ENCODE measurements around the gene MICU1.

DNA sequence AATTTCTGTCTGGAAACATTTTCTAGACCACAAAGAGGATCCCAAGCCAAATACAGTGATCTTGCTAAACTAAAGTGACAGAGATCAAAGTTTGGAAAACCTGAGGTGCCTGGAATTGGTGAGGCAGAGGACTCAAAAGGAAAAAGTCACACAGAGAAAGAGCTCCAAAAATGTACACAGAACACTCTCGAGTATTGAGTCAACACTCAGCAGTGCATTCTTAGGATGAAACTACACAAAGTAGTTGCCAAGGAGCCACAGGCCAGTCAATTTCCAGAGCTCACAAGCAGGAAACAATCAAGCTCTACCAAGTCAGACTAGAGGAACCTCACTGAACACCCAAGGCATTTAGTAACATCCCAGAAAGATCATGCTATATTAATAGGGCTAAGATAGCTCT, 61.3 kb downstream of the MICU1 start:
- TF ChIP-seq, protein P1, sequence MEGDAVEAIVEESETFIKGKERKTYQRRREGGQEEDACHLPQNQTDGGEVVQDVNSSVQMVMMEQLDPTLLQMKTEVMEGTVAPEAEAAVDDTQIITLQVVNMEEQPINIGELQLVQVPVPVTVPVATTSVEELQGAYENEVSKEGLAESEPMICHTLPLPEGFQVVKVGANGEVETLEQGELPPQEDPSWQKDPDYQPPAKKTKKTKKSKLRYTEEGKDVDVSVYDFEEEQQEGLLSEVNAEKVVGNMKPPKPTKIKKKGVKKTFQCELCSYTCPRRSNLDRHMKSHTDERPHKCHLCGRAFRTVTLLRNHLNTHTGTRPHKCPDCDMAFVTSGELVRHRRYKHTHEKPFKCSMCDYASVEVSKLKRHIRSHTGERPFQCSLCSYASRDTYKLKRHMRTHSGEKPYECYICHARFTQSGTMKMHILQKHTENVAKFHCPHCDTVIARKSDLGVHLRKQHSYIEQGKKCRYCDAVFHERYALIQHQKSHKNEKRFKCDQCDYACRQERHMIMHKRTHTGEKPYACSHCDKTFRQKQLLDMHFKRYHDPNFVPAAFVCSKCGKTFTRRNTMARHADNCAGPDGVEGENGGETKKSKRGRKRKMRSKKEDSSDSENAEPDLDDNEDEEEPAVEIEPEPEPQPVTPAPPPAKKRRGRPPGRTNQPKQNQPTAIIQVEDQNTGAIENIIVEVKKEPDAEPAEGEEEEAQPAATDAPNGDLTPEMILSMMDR (IDR thresholded peaks at IDR 0.05; ENCODE audit: extremely low read depth in 1 of 2, insufficient read depth in 1 of 2, low read depth in 1 of 2, low read length in 2 of 2): no peak
- TF ChIP-seq POLR2A (IDR thresholded peaks at IDR 0.05; ENCODE audit: low read depth, low read length): no peak

All from endothelial cell of umbilical vein (primary cell).